NCI-H2081 treated with DMSO at 0.1 percent for 48 hours (cell line): Measurements from ENCODE around the gene GALNT17.
"Not testable (repeated sequence)": the region's sequence is repeated elsewhere in the genome, so short reads cannot be mapped to it uniquely, and the experiment has no call there.

ENCODE experiments used
- DNase-seq: peaks from one replicate; lab custom pipeline; 2025; lab: John Stamatoyannopoulos, UW

GALNT17 gene

DNA sequence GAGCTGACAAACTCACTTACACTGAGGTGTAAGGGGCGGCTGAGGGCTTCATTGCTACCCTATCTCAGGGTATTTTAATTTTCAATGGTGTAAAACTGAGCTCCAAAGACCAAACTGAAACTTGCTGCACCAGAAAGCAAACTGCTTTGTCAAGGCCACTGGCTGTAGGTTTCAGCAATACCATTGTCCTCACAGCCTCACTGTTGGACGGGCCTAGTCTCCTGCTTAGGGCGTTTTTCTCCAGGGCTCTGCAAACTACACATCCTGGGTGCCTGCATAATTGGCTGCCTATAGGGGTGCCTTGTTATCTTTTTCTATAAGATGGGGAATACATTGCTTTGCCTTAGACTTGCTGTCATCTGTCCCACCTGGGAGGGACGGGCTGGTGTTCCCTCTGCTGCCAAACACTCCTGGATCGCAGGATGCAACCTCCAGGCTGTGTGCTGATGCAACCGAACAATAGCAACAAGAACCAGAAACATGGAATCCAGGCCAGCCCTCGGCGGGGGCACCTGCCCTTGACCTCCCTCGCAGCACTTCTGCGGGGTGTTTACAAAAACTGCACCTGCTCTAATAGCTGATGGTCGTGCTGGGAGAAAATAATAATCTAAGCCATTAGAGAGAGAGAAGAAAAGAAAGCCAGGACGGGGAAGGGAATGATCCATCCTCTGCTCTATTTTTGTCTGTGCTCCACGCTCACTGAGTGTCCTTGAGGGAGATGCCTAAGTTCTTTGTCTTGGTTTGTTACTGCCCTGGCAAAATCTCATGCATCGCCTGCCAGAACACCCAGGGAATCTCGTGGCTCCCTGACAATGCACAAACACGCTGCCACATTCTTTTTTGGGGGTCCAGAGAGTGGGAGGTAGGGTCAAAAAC lies 104.5 kb downstream of the GALNT17 start:
- DNase-seq: no peak

DNA sequence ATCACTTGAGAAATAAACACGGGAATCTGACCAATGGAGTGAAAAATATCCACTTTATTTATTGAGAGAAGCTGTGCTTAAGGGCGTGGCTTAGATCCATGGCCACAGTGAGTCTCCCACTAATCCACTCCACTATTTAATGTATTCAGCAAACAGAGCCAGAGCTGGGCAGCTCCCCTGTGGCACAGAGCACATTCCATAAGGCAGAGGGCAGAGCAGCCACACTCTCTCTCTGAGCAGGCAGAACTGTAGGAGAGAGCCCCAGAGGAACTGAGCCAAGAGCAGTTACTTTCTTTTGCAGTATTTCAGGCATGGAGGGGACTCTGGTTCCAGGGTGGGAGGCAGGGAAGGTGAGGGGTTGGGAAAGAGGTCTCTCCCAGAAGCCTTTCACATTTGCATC lies 106.0 kb downstream of the GALNT17 start:
- DNase-seq: no peak

DNA sequence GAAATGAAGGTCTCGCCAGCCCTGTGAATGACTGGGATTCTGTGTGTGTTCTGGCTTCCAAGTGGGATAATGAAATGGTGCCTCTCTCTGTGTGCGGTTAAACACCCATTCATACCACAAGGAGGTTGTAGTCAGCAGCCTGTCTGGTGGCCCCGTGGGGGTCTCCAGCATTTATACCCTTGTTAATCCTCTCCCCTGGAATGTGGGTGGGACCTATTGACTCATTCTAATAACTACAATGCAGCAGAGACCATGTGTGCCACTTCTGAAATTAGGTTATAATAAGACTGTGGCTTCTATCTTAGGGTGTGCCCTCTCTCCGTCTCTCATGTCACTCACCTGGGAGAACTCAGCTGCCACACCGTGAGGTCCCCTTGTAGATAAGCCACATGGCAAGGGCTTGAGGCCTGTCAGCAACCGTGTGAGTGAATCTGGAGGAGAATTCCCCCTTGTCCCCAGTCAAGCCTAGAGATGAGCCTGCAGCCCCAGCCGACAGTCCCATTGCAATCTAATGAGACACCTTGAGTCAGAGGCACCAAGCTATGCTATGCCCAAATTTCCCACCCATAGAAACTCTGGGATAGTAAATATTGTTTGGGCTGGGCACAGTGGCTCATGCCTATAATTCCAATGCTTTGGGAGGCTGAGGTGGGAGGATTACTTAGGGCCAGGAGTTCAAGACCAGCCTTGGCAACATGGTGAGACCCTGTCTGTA lies 106.8 kb downstream of the GALNT17 start:
- no peak for DNase-seq

DNA sequence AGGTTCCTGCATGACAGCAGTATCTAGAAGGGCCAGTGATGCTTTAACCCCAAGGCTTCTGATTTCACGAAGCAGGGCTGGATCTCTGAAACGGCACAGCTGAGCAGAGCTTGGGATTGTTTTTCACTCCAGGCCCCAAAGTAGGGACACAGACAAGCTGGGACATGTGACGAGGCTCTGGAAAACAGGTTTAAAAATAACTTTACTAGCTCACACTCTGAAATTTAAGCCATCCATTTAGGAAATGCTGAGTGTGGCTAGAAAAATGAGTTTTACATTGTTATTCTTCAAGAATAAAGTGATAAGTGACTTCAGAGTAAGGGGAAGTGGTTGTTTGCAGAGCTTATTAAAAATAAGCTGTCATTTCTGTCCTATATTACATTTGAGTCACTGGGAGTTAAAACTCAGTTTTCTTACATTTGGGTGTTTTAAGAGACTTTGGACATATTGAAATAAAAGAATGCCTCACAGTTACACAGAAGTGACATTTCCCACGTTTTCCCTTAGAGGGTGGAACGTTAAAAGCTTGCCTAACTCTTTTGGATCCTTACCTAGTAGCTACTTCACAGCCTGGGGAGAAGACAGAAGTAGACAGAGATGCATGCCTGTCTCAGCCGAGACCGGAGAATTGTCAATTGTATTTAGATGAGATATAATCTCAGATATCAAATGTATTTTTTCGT lies 107.8 kb downstream of the GALNT17 start:
- DNase-seq: no peak

GRCh38 chr7:71243736-71244410 lies 111.9 kb downstream of the GALNT17 start:
- DNase-seq: no peak

GRCh38 chr7:71245038-71245437 lies 113.1 kb downstream of the GALNT17 start:
- DNase-seq: no peak

GRCh38 chr7:71251706-71252105 lies 119.8 kb downstream of the GALNT17 start:
- DNase-seq: no peak

DNA sequence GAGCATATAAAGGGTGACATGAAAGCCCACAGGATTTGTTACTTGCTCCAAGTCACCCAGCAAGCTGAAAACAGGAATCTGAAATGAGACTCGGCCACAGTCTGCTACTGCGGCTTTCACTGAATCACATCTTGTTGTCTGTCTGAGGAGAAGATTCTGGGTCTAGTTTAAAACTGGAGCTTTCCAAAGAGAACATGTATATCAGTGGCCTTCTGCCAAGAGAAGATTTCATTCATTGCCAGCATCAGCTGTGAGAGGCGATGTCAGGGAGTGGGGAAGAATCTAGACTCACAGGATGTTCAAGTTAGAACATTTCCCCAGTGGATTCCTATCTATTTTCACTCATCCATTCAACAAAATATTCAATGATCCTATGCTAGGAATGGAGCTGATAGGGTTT lies 122.8 kb downstream of the GALNT17 start:
- DNase-seq: no peak

GRCh38 chr7:71255537-71256178 lies 123.7 kb downstream of the GALNT17 start:
- DNase-seq: no peak

- no peak for DNase-seq
Measured at GRCh38 chr7:71261066-71261465, 129.1 kb downstream of the GALNT17 start.

DNA sequence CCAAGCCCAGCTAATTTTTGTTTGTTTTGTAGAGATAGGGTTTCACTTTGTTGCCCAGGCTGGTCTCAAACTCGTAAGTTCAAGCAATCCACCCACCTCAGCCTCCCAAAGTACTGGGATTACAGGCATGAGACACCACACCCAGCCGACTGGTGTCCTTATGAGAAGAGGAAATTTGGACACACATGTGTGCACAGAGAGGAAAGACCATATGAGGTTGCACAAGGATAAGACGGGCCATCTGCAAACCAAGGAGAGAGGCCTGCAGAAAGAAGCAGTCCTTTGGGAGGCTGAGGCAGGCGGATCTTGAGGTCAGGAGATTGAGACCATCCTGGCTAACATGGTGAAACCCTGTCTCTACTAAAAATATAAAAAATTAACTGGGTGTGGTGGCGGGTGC lies 130.9 kb downstream of the GALNT17 start:
- DNase-seq: not testable (repeated sequence)

- no peak for DNase-seq
Measured at GRCh38 chr7:71264005-71264404, 132.1 kb downstream of the GALNT17 start.

DNA sequence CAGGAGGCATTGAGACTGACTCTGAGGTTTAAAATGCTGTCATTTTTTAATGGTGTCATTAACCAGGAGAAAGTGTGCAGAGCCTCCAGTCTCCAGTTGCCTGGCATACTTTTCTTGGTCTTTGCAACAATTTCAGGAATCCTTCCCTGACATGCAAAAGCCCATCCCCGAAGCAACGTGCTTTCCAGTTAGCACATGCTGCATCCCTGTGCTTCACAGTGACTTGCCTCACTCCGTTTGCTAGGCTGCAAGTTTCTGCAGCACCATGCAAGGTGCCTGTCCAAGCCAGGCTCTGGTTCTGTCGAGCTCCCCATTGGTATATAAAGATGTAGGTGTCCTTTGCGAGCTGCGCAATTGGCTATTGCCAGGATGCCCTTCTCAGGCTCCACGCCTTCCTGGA lies 135.0 kb downstream of the GALNT17 start:
- DNase-seq: no peak

DNA sequence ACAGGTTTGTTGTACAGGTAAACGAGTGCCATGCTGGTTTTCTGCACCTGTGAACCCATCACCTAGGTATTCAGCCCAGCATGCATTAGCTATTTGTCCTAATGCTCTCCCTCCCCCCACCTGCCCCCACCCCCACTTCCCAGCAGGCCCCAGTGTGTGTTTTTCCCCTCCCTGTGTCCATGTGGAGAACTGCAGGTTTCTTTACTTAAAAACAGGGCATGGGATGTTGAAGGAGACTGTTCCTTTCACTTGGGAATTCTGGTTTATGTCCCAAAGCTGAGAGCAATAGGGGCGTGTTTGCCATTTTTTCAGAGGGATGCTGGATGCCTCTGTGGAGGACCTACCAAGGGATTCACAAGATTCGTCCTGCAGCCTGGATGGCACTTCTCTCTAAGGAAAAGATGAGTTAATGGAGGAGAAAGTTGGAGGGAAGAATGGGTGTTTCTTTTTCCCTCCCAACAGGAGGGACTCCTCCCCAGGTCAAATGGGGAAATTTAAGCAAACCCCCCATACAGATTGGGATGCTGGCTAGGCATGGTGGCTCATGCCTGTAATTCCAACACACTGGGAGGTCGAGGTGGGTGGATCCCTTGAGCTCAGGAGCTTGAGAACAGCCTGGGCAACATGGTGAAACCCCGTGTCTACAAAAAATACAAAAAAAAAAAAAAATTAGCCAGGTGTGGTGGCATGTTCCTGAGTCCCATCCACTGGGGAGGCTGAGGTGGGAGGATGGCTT lies 136.0 kb downstream of the GALNT17 start:
- no peak for DNase-seq

DNA sequence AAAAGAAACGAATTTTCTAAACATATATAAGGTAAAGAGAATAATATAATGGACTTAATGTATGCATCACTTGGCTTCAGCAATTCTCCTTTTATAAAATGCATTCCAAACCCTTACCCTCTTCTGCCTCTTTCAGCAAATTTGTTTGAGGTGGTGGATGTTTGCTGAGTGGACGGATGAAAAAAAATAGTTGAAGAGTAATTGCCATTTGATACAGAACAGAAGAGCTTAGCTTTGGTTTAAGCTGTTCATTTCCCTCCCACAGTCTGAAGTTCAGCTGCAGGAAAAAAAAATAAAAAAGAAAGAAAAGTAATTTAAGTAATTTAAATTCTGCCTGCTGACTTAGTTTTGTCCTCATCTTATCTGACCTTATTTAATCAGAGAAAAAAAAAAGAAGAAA lies 138.6 kb downstream of the GALNT17 start:
- no peak for DNase-seq

GRCh38 chr7:71271203-71271602 lies 139.3 kb downstream of the GALNT17 start:
- no peak for DNase-seq

GRCh38 chr7:71272509-71273490 lies 140.9 kb downstream of the GALNT17 start:
- DNase-seq: no peak

- DNase-seq: no peak
Measured at GRCh38 chr7:71278257-71278656, 146.3 kb downstream of the GALNT17 start.

DNA sequence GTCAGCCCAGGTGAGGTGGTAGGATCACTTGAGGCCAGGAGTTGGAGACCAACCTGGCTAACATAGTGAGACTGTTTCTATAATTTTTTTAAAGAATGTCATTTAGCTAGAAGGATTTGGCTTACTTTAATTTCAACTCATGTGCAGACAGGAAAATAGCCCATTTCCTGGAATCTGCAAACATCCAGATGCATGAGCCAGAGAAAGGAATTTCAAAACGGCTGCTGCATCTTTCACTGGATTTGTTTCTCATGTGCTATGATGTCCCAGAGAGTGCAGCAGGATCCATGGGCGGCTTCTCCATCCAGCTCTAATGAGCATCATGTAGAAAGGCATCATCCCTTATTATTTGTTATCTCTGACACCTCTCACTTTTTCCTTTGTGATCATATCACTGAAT lies 149.3 kb downstream of the GALNT17 start:
- no peak for DNase-seq

GRCh38 chr7:71283802-71284201 lies 151.9 kb downstream of the GALNT17 start:
- no peak for DNase-seq
